ENCODE measurements around the gene TICRR.

The TICRR gene

GRCh38 chr15:89666858-89667705 lies 91.8 kb downstream of the TICRR start:
- Histone ChIP-seq H3K4me1 (ENCODE audit: control insufficient read depth, insufficient read depth, low read depth, low read length) (peaks cover 21% of the 10 kb centered on the region), H4K8ac (ENCODE audit: low read length) (no peak overlapping the region), H3K36me3 (ENCODE audit: control insufficient read depth in 1 of 2, insufficient read depth in 2 of 2, low read depth in 1 of 2, low read length in 2 of 2) (peaks cover 0 to 4% of the 10 kb centered on the region in 2 experiments), H3K27me3 (ENCODE audit: control insufficient read depth in 1 of 2, insufficient read depth in 1 of 2, low read length in 2 of 2) (no peaks in the 10 kb centered on the region), H4K91ac (ENCODE audit: low read length) (peak overlapping the region; percentile 54), H3K14ac (ENCODE audit: low read length in 2 of 2) (no peak overlapping the region), H3K4ac (ENCODE audit: low read depth in 1 of 2, low read length in 2 of 2) (no peak overlapping the region), H3K9me3 (ENCODE audit: control insufficient read depth, low read length) (no peaks in the 10 kb centered on the region), H3K23ac (ENCODE audit: low read length in 2 of 2) (no peak overlapping the region), H2AFZ (ENCODE audit: low read depth, low read length) (no peak overlapping the region), H2BK5ac (ENCODE audit: low read depth, low read length, poor library complexity, severe bottlenecking) (no peak overlapping the region), H3K4me2 (ENCODE audit: low read length, poor library complexity, severe bottlenecking) (no peak overlapping the region), H3K18ac (ENCODE audit: low read depth in 1 of 2, low read length in 2 of 2) (no peak overlapping the region), H2AK5ac (ENCODE audit: low read length, severe bottlenecking) (no peak overlapping the region), H3K27ac (ENCODE audit: low read length, poor library complexity, severe bottlenecking) (no peak overlapping the region), H2BK120ac (ENCODE audit: low read depth, low read length) (no peak overlapping the region), H2BK15ac (ENCODE audit: low read depth, poor library complexity, severe bottlenecking) (peak overlapping the region; percentile 70), H2BK12ac (ENCODE audit: low read length in 2 of 2) (peak overlapping the region; percentile 56 to 57), H3K4me3 (ENCODE audit: insufficient read depth in 1 of 2, low read depth in 1 of 2, low read length in 2 of 2) (no peak overlapping the region), H3K9ac (ENCODE audit: low read length) (no peak overlapping the region), H3K79me1 (replicated peaks; ENCODE audit: low read length, poor library complexity, severe bottlenecking) (no peaks in the 10 kb centered on the region)
- no peak for DNase-seq
- 83% methylated on average over 12 of the region's 13 CpGs for WGBS

GRCh38 chr15:89667706-89667960 lies 92.4 kb downstream of the TICRR start:
- H3K4me3 ChIP-seq (ENCODE audit: insufficient read depth in 1 of 2, low read depth in 1 of 2, low read length in 2 of 2): no peak overlapping the region
- no peaks in the 10 kb centered on the region for H3K79me1 ChIP-seq (replicated peaks; ENCODE audit: low read length, poor library complexity, severe bottlenecking)
- no peak overlapping the region for H2BK120ac ChIP-seq (ENCODE audit: low read depth, low read length)
- no peak overlapping the region for H3K9ac ChIP-seq (ENCODE audit: low read length)
- WGBS: 93% methylated on average over 5 of the region's 7 CpGs
- H2BK12ac ChIP-seq (ENCODE audit: low read length in 2 of 2): no peak overlapping the region
- no peaks in the 10 kb centered on the region for H3K9me3 ChIP-seq (ENCODE audit: control insufficient read depth, low read length)
- no peak overlapping the region for H3K14ac ChIP-seq (ENCODE audit: low read length in 2 of 2)
- H3K36me3 ChIP-seq (ENCODE audit: control insufficient read depth in 1 of 2, insufficient read depth in 2 of 2, low read depth in 1 of 2, low read length in 2 of 2): peaks cover 0 to 4% of the 10 kb centered on the region in 2 experiments
- H2BK5ac ChIP-seq (ENCODE audit: low read depth, low read length, poor library complexity, severe bottlenecking): no peak overlapping the region
- H3K18ac ChIP-seq (ENCODE audit: low read depth in 1 of 2, low read length in 2 of 2): no peak overlapping the region
- H2AK5ac ChIP-seq (ENCODE audit: low read length, severe bottlenecking): no peak overlapping the region
- H3K4me1 ChIP-seq (ENCODE audit: control insufficient read depth, insufficient read depth, low read depth, low read length): peaks cover 17% of the 10 kb centered on the region
- H4K8ac ChIP-seq (ENCODE audit: low read length): no peak overlapping the region
- H2BK15ac ChIP-seq (ENCODE audit: low read depth, poor library complexity, severe bottlenecking): no peak overlapping the region
- H2AFZ ChIP-seq (ENCODE audit: low read depth, low read length): no peak overlapping the region
- no peak overlapping the region for H3K4me2 ChIP-seq (ENCODE audit: low read length, poor library complexity, severe bottlenecking)
- no peak overlapping the region for H4K91ac ChIP-seq (ENCODE audit: low read length)
- no peaks in the 10 kb centered on the region for H3K27me3 ChIP-seq (ENCODE audit: control insufficient read depth in 1 of 2, insufficient read depth in 1 of 2, low read length in 2 of 2)
- no peak for DNase-seq
- H3K23ac ChIP-seq (ENCODE audit: low read length in 2 of 2): no peak overlapping the region
- H3K4ac ChIP-seq (ENCODE audit: low read depth in 1 of 2, low read length in 2 of 2): no peak overlapping the region
- no peak overlapping the region for H3K27ac ChIP-seq (ENCODE audit: low read length, poor library complexity, severe bottlenecking)

GRCh38 chr15:89668171-89668570 lies 92.9 kb downstream of the TICRR start:
- no peak overlapping the region for H4K8ac ChIP-seq (ENCODE audit: low read length)
- H3K4me1 ChIP-seq (ENCODE audit: control insufficient read depth, insufficient read depth, low read depth, low read length): peaks cover 12% of the 10 kb centered on the region
- no peak for DNase-seq
- H2BK12ac ChIP-seq (ENCODE audit: low read length in 2 of 2): no peak overlapping the region
- no peaks in the 10 kb centered on the region for H3K27me3 ChIP-seq (ENCODE audit: control insufficient read depth in 1 of 2, insufficient read depth in 1 of 2, low read length in 2 of 2)
- no peaks in the 10 kb centered on the region for H3K79me1 ChIP-seq (replicated peaks; ENCODE audit: low read length, poor library complexity, severe bottlenecking)
- no peak overlapping the region for H3K9ac ChIP-seq (ENCODE audit: low read length)
- no peak overlapping the region for H3K14ac ChIP-seq (ENCODE audit: low read length in 2 of 2)
- WGBS: 98% methylated on average over 3 of the region's 3 CpGs
- H3K36me3 ChIP-seq (ENCODE audit: control insufficient read depth in 1 of 2, insufficient read depth in 2 of 2, low read depth in 1 of 2, low read length in 2 of 2): peaks cover 0 to 4% of the 10 kb centered on the region in 2 experiments
- no peak overlapping the region for H3K23ac ChIP-seq (ENCODE audit: low read length in 2 of 2)
- no peak overlapping the region for H3K18ac ChIP-seq (ENCODE audit: low read depth in 1 of 2, low read length in 2 of 2)
- no peak overlapping the region for H2AK5ac ChIP-seq (ENCODE audit: low read length, severe bottlenecking)
- no peak overlapping the region for H3K27ac ChIP-seq (ENCODE audit: low read length, poor library complexity, severe bottlenecking)
- H2AFZ ChIP-seq (ENCODE audit: low read depth, low read length): no peak overlapping the region
- H3K9me3 ChIP-seq (ENCODE audit: control insufficient read depth, low read length): no peaks in the 10 kb centered on the region
- H2BK120ac ChIP-seq (ENCODE audit: low read depth, low read length): no peak overlapping the region
- no peak overlapping the region for H4K91ac ChIP-seq (ENCODE audit: low read length)
- H3K4me3 ChIP-seq (ENCODE audit: insufficient read depth in 1 of 2, low read depth in 1 of 2, low read length in 2 of 2): no peak overlapping the region
- no peak overlapping the region for H3K4me2 ChIP-seq (ENCODE audit: low read length, poor library complexity, severe bottlenecking)
- no peak overlapping the region for H2BK5ac ChIP-seq (ENCODE audit: low read depth, low read length, poor library complexity, severe bottlenecking)
- no peak overlapping the region for H2BK15ac ChIP-seq (ENCODE audit: low read depth, poor library complexity, severe bottlenecking)
- H3K4ac ChIP-seq (ENCODE audit: low read depth in 1 of 2, low read length in 2 of 2): no peak overlapping the region

GRCh38 chr15:89669309-89669865 lies 94.1 kb downstream of the TICRR start:
- 82% methylated on average over 8 of the region's 9 CpGs for WGBS
- no peak overlapping the region for H3K4me3 ChIP-seq (ENCODE audit: insufficient read depth in 1 of 2, low read depth in 1 of 2, low read length in 2 of 2)
- no peak overlapping the region for H3K23ac ChIP-seq (ENCODE audit: low read length in 2 of 2)

More at GRCh38 chr15:89669309-89669865, 94.1 kb downstream of the TICRR start:
- peaks cover 0 to 4% of the 10 kb centered on the region in 2 experiments for H3K36me3 ChIP-seq (ENCODE audit: control insufficient read depth in 1 of 2, insufficient read depth in 2 of 2, low read depth in 1 of 2, low read length in 2 of 2)
- no peak overlapping the region for H2BK12ac ChIP-seq (ENCODE audit: low read length in 2 of 2)
- H2BK15ac ChIP-seq (ENCODE audit: low read depth, poor library complexity, severe bottlenecking): no peak overlapping the region
- no peak overlapping the region for H2AFZ ChIP-seq (ENCODE audit: low read depth, low read length)
- no peak overlapping the region for H3K18ac ChIP-seq (ENCODE audit: low read depth in 1 of 2, low read length in 2 of 2)
- no peak overlapping the region for H3K14ac ChIP-seq (ENCODE audit: low read length in 2 of 2)
- H2BK5ac ChIP-seq (ENCODE audit: low read depth, low read length, poor library complexity, severe bottlenecking): no peak overlapping the region
- no peak for DNase-seq
- H2AK5ac ChIP-seq (ENCODE audit: low read length, severe bottlenecking): no peak overlapping the region
- no peak overlapping the region for H3K4me2 ChIP-seq (ENCODE audit: low read length, poor library complexity, severe bottlenecking)
- no peak overlapping the region for H3K4ac ChIP-seq (ENCODE audit: low read depth in 1 of 2, low read length in 2 of 2)
- peaks cover 9% of the 10 kb centered on the region for H3K4me1 ChIP-seq (ENCODE audit: control insufficient read depth, insufficient read depth, low read depth, low read length)
- no peak overlapping the region for H4K8ac ChIP-seq (ENCODE audit: low read length)
- no peak overlapping the region for H4K91ac ChIP-seq (ENCODE audit: low read length)
- no peak overlapping the region for H2BK120ac ChIP-seq (ENCODE audit: low read depth, low read length)
- no peaks in the 10 kb centered on the region for H3K9me3 ChIP-seq (ENCODE audit: control insufficient read depth, low read length)
- no peaks in the 10 kb centered on the region for H3K27me3 ChIP-seq (ENCODE audit: control insufficient read depth in 1 of 2, insufficient read depth in 1 of 2, low read length in 2 of 2)
- no peaks in the 10 kb centered on the region for H3K79me1 ChIP-seq (replicated peaks; ENCODE audit: low read length, poor library complexity, severe bottlenecking)
- no peak overlapping the region for H3K9ac ChIP-seq (ENCODE audit: low read length)
- H3K27ac ChIP-seq (ENCODE audit: low read length, poor library complexity, severe bottlenecking): no peak overlapping the region

Measured in mesenchymal stem cell (in vitro differentiated cells and primary cell).